Measurements from ENCODE around the gene NRIP1. TPM values are rescaled to one million over a fixed set of nuclear protein-coding genes. Genes with fewer than 3 reads are reported as not detected.

Gene NRIP1
- total and polyA plus RNA-seq, 9 of the 15 experiments (the other 6 are each of a cell fraction or from before 2014, with no cell fraction given) = 4.3 to 42.8 (median 19.6) TPM

DNA sequence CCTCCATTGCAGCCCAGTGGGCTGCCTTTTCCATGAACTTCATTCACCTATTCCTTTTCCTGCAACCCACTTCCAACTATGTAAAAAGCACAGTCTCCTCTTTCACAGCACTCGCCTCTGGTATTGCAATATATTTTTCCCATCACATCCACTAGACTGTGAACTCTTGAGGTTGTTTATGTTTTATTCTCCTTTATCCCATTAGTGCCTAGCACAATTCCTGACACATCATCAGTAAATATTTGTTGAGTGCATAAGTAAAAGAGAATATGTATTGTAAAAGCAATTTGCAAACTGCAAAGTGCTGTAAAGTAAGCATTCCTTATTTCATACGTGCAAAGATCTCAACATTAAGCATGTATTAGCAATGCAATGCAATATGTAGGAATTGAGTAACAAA lies 27.9 kb upstream of the NRIP1 start (continued):
- TF ChIP-seq, protein P1, sequence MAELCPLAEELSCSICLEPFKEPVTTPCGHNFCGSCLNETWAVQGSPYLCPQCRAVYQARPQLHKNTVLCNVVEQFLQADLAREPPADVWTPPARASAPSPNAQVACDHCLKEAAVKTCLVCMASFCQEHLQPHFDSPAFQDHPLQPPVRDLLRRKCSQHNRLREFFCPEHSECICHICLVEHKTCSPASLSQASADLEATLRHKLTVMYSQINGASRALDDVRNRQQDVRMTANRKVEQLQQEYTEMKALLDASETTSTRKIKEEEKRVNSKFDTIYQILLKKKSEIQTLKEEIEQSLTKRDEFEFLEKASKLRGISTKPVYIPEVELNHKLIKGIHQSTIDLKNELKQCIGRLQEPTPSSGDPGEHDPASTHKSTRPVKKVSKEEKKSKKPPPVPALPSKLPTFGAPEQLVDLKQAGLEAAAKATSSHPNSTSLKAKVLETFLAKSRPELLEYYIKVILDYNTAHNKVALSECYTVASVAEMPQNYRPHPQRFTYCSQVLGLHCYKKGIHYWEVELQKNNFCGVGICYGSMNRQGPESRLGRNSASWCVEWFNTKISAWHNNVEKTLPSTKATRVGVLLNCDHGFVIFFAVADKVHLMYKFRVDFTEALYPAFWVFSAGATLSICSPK (IDR thresholded peaks at IDR 0.05; ENCODE audit: borderline replicate concordance) = no peak
- TF ChIP-seq LARP7 (IDR thresholded peaks at IDR 0.05) (no peak), RCOR1 (IDR thresholded peaks at IDR 0.05; ENCODE audit: borderline replicate concordance in 1 of 2, low read depth in 2 of 2, low read length in 2 of 2) (no peak), MBD2 (IDR thresholded peaks at IDR 0.05; ENCODE audit: borderline replicate concordance, low read depth) (no peak), ZNF133 (CRISPR knock-in tag; IDR thresholded peaks at IDR 0.05) (no peak), ZKSCAN1 (IDR thresholded peaks at IDR 0.05; ENCODE audit: low read depth, low read length) (no peak)

DNA sequence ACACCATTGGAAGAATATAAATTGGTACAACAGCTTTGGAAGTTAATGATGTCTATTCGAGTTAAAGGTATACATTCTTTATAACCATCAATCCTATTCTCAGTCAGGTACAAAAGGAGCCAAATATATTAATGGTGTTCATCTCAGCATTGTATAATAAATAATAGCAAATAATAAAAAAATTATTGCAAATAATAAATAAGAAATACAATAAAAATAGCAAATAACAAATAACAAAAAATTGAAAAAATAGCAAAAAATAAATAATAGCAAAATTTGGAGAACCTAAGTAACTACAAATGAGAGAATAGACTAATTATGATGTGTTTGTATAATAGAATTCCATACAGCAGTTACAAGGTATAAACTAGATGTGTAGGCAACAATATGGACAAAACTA lies 25.6 kb upstream of the NRIP1 start:
- no TSS peak for BruUV-seq (replicated peaks)
- WGBS (ENCODE audit: insufficient coverage, low coverage, missing lambda C conversion rate) = 5% methylated on average over 1 of the region's 1 CpG
- Histone ChIP-seq H3K4me3 (no peak overlapping the region), H3K36me3 (ENCODE audit: control insufficient read depth, insufficient read depth, low read length) (no peaks in the 10 kb centered on the region), H3K9ac (ENCODE audit: insufficient read depth in 1 of 2, low read depth in 2 of 2, low read length in 2 of 2) (no peak overlapping the region), H2AFZ (ENCODE audit: low read depth, low read length) (no peak overlapping the region), H3K9me1 (ENCODE audit: control insufficient read depth, insufficient read depth, low read length) (no peaks in the 10 kb centered on the region), H3K9me3 (replicated peaks; ENCODE audit: control insufficient read depth, insufficient read depth, low read depth, low read length) (no peaks in the 10 kb centered on the region), H4K20me1 (replicated peaks; ENCODE audit: control insufficient read depth, insufficient read depth, low read length) (no peaks in the 10 kb centered on the region), H3K79me2 (ENCODE audit: control insufficient read depth, insufficient read depth, low read length) (no peaks in the 10 kb centered on the region), H3K27me3 (ENCODE audit: control insufficient read depth in 2 of 2, insufficient read depth in 2 of 2, low read length in 2 of 2) (0 out of 5 replicates have a peak, but pooled peaks cover 0 to 2% of the 10 kb centered on the region in 2 experiments), H3K27ac (ENCODE audit: extremely low read depth, low read depth, low read length) (no peak overlapping the region), H3K4me1 (replicated peaks in 1 of 2; ENCODE audit: control insufficient read depth in 2 of 2, insufficient read depth in 2 of 2, low read length in 2 of 2) (no peaks in the 10 kb centered on the region), H3K4me2 (ENCODE audit: insufficient read depth, low read length) (no peak overlapping the region)
- POLR2A ChIA-PET = interaction anchor here (0.6 kb wide), 1 partner anchor 67 kb away, joined by 4 read pairs; no protein-coding TSS in a partner anchor
- intact Hi-C loops (cut with micrococcal nuclease) (no loop called here), in situ Hi-C loops (cut with MboI) (no loop called here)
- ATAC-seq (no peak), DNase-seq (ENCODE audit: extremely low read depth in 1 of 4, low spot score in 3 of 4) (no peak), FAIRE-seq (no peak)
- CTCF ChIA-PET (ENCODE audit: low intra/inter-chr PET ratio) = no interaction called here
- TF ChIP-seq PTRF (tag; IDR thresholded peaks at IDR 0.05) = no peak
- TF ChIP-seq CREM (IDR thresholded peaks at IDR 0.05; ENCODE audit: low read depth) = no peak
- no peak for TF ChIP-seq NBN (IDR thresholded peaks at IDR 0.05; ENCODE audit: low read depth)
- no peak for TF ChIP-seq MECOM (CRISPR knock-in tag; IDR thresholded peaks at IDR 0.05)
- TF ChIP-seq DACH1 (IDR thresholded peaks at IDR 0.05; ENCODE audit: partially characterized antibody) = no peak
- TF ChIP-seq, protein P2, sequence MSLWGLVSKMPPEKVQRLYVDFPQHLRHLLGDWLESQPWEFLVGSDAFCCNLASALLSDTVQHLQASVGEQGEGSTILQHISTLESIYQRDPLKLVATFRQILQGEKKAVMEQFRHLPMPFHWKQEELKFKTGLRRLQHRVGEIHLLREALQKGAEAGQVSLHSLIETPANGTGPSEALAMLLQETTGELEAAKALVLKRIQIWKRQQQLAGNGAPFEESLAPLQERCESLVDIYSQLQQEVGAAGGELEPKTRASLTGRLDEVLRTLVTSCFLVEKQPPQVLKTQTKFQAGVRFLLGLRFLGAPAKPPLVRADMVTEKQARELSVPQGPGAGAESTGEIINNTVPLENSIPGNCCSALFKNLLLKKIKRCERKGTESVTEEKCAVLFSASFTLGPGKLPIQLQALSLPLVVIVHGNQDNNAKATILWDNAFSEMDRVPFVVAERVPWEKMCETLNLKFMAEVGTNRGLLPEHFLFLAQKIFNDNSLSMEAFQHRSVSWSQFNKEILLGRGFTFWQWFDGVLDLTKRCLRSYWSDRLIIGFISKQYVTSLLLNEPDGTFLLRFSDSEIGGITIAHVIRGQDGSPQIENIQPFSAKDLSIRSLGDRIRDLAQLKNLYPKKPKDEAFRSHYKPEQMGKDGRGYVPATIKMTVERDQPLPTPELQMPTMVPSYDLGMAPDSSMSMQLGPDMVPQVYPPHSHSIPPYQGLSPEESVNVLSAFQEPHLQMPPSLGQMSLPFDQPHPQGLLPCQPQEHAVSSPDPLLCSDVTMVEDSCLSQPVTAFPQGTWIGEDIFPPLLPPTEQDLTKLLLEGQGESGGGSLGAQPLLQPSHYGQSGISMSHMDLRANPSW (CRISPR knock-in tag; IDR thresholded peaks at IDR 0.05) = no peak
- TF ChIP-seq, protein P3, sequence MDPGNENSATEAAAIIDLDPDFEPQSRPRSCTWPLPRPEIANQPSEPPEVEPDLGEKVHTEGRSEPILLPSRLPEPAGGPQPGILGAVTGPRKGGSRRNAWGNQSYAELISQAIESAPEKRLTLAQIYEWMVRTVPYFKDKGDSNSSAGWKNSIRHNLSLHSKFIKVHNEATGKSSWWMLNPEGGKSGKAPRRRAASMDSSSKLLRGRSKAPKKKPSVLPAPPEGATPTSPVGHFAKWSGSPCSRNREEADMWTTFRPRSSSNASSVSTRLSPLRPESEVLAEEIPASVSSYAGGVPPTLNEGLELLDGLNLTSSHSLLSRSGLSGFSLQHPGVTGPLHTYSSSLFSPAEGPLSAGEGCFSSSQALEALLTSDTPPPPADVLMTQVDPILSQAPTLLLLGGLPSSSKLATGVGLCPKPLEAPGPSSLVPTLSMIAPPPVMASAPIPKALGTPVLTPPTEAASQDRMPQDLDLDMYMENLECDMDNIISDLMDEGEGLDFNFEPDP (CRISPR knock-in tag; IDR thresholded peaks at IDR 0.05) = no peak
- no peak for TF ChIP-seq POLR2AphosphoS2 (IDR thresholded peaks at IDR 0.05; ENCODE audit: low read length)

Measured in K562 (cell line).